Amniotic epithelial cell (primary cell): ENCODE measurements around the gene SLC25A17.
"Not testable (repeated sequence)": the region's sequence is repeated elsewhere in the genome, so short reads cannot be mapped to it uniquely, and the experiment has no call there.

ENCODE experiments used
- DNase-seq: peaks from one replicate; pipeline ENCODE4 v3.0.0-alpha.2; 2010; ENCODE audit warnings: low read depth

SLC25A17 gene

GRCh38 chr22:40818192-40818746 is 877 bp downstream of the SLC25A17 start:
- no peak for DNase-seq

- DNase-seq, result no peak
These were observed 1.4 kb downstream of the SLC25A17 start for GRCh38 chr22:40817737-40818136.

DNA sequence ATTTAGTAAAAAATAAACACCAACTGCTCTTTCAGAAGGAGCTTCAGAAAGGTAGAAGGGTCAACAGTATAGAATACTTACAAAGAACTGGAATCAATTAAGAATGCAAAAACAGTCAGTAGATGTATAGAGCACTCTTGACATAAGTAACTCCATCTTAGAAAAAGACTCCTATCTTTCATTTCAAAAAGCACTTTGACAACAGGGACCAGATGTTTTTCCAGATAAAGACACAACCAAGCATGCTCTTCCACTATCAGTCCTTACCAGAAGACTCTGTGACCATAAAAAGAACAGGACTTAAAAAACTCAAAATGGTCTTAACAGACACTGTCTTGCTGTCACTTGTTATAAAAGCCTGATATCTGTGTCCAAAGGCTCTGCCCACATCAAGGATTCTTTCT is 5.2 kb downstream of the SLC25A17 start:
- DNase-seq, result no peak

DNA sequence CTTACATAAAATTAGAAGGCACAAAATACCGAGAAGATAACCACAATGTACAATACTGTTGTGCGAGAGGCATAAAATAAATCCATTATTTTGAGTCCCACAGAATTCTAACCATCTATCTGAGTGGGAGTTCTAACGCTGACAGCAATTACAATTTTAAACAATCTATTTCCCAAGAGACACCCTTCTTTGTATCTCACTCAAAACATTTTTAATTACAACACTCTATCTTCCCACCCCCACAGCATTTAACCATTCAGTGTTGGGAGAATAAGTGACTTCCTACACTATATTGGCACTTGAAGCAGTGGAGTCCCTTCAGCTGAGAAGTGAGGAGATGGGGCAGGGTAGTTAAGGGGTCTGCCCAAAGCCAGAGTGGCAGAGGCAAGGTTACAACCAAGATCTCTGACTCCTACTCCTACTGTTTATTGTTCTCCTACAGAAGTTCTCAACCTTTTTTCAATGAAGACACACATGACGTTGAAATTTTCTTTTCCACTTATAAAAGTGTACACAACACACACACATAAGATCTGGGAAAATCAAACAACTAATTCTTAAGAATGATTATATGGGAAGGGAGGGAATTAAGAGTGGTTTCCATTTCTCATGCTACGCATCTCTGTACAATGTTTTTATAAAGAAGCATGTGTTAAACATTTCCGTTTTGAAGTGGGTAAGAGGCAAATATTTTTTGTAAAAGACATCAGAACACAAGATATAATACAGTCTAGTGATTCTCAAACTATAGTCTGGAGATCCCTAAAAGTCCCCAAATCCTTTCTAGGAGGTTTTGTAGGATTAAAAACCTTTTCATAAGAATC is 10.9 kb downstream of the SLC25A17 start:
- no peak for DNase-seq

DNA sequence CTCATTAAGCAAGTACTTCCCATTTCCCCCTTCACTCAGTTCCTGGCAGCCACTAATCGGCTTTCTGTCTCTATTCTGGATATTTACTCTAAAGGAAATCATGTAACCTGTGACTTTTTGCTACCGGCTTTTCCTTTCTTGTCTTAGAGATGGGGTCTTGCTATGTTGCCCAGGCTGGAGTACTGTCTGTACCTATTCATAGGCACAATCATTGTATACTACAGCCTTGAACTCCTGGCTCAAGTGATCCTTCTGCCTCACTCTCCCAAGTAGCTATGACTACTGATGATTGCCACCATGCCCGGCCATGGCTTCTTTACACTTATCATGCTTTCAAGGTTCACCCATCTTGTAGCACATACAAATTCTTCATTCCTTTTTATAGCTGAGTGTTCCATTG is 12.4 kb downstream of the SLC25A17 start:
- no peak for DNase-seq

DNA sequence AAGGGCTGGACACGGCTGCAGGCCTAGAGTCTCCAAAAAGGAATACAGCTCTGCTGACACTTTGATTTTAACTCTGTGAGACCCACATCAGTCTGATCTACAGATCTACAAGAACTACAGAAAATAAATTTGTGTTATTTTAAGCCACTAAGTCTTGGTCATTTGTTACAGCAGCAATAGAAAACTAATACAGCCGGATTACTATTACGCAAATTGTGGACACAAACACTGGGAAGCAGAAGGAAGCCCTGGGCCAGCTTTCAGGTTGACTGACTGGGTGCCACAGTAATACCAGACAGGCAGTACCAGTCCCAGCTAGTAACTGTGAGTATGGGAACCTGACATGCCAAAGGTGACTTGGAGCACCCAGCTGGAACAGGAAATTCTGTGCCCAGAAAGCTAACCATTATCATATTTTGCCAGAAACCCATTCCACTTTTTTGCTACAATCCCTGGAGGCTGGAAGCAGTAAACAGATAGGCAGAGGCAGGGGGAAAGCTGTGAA is 13.4 kb downstream of the SLC25A17 start:
- no peak for DNase-seq

GRCh38 chr22:40805239-40805638 is 13.9 kb downstream of the SLC25A17 start:
- DNase-seq, result no peak

DNA sequence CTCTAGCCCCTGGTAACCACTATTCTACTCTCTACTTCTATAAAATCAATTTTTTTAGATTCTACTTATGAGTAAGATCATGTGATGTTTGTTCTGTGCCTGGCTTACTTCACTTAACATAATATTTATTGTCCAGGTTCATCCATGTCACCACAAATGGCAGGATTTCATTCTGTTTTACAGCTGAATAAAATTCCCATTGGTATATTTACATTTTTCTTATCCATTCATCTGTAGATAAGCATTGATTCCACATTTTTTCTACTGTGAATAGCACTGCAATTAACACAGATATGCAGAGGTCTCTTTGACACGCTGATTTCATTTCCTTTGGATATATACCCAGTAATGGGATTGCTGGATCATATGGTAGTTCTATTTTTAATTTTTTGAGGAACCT is 15.8 kb downstream of the SLC25A17 start:
- no peak for DNase-seq

DNA sequence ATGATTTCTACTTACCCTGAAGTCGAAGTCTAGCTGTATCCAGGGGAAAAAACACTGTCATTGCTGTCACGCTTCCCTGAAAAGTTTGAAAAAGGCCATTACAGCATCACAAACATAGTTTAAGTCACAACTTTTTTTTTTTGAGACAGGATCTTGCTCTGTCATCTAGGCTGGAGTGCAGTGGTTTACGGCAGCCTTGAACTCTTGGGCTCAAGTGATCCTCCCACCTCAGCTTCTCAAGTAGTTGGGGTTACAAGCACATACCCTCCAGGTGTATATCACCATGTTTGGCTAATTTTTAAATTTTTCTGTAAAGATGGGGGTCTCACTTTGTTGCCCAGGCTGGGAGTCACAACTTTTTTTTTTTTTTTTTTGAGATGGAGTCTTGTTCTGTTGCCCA is 20.1 kb downstream of the SLC25A17 start:
- DNase-seq, result no peak

DNA sequence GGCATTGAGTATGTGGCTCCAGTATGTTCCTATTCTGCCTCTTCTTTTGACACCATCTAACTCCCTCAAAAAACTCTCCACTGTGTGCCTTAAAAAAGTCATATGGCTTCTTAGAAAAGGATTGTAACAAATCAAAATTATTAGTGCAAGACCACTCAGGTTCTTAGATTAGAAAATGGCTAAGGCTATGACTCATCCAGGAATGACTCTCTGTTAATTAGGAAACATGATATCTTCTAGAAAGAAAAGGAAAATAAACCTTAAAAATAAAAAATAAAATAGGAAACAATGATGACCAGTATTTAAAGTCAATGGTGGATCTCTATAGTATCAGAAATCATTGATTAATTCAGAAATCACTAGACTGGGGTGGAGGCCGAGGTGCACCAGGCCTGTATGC is 21.7 kb downstream of the SLC25A17 start:
- peak; percentile 56 for DNase-seq

- no peak for DNase-seq
These were observed 26.7 kb downstream of the SLC25A17 start for GRCh38 chr22:40792451-40792850.

GRCh38 chr22:40791241-40791640 is 27.9 kb downstream of the SLC25A17 start:
- DNase-seq, result no peak

- no peak for DNase-seq
These were observed 30.0 kb downstream of the SLC25A17 start for GRCh38 chr22:40789131-40789530.

DNA sequence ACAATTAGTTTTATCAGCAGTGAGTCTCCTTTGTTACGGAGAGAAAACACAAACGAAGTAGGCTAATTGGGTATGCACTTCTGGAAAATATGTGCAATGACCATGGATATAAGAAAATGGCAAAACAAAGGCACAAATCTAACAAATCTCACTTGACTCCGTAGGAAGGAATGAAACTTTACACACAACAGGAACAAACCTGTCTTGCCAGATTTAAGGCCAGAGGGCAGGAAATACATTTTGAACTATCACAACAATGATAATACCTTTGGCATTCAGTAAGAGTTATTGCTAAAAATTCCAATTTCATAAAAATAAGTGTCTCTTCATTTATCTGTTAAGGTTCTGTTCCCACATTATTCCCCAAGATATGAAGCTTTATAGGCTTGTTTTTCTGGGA is 36.6 kb downstream of the SLC25A17 start:
- DNase-seq, result peak; percentile 53

DNA sequence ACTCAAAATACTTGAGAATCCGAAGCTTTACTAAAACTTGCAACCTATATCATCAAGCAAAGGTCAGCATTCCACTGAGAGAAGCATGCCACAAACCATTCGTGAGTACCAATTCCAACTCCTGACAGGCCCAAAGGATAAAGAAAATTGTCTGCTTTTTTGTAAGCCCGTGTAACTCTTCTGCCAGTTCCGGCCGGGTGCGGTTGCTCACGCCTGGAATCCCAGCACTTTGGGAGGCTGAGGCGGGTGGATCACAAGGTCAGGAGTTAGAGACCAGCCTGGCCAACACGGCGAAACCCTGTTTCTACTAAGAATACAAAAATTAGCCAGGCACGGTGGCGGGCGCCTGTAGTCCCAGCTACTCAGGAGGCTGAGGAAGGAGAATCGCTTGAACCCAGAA is 37.4 kb downstream of the SLC25A17 start:
- DNase-seq, result not testable (repeated sequence)

DNA sequence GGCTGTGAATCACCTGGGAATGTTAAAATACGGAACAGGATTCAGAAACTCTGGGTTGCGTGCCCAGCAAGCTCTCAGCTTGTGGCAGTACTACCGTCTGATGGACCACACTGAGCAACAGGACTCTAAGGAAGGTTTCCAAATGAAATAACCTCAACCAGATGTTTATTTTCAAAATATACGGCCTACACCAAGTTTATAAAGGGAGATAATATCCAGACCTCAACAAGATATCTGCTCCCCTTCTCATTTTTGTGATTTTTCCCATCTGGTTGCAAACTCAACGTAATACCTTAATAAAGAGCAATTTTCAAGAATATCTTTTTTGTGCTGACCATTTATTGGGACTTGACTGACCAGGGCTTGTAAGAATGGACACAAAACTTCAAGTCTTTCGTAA is 49.4 kb downstream of the SLC25A17 start:
- DNase-seq, result no peak

- DNase-seq, result no peak
These were observed 50.9 kb downstream of the SLC25A17 start for GRCh38 chr22:40768206-40768605.

- no peak for DNase-seq
These were observed 52.2 kb downstream of the SLC25A17 start for GRCh38 chr22:40766956-40767355.

- peak; percentile 41 for DNase-seq
These were observed 54.2 kb downstream of the SLC25A17 start for GRCh38 chr22:40764763-40765441.

DNA sequence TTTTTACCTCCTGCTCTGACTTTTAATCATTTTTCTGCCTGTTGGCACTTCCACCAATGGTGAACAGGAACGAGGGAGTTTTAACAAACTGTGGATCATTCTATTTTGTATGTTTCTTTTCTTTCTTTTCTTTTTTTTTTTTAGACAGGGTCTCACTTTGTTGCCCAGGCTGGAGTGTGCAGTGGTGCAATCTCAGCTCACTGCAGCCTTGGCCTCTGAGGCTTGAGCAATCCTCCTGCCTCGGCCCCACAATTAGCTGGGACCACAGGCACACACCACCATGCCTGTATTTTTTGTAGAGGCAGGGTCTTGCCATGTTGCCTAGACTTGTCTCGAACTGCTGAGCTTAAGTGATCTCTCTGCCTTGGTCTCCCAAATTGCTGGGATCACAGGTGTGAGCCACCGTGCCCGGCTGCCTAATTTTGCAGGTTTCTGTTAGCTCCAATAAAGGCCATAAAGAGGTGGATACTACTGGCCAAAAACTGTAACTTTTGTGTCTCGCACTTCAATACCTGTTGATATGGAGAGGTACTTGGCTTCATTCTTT is 59.8 kb downstream of the SLC25A17 start:
- DNase-seq, result no peak

DNA sequence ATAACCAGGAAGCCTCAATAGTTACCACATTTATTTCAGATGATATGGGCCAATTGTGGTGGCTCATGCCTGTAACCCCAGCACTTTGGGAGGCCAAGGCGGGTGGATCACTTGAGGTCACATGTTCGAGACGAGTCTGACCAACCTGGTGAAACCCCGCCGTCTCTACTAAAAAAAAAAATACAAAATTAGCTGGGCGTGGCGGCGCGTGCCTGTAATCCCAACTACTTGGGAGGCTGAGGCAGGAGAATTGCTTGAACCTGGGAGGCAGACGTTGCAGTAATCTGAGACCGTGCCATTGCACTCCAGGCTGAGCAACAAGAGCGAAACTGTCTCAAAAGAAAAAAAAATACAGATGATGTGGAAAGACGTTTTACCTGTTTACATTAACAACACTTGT is 60.3 kb downstream of the SLC25A17 start:
- not testable (repeated sequence) for DNase-seq

GRCh38 chr22:40758390-40758789 is 60.8 kb downstream of the SLC25A17 start:
- no peak for DNase-seq

- DNase-seq, result peak; percentile 90
These were observed 62.1 kb downstream of the SLC25A17 start for GRCh38 chr22:40757071-40757470.
